Sigmoid colon (tissue), 7 donors: ENCODE measurements around the gene KRTDAP. TPM values are rescaled to one million over a fixed set of nuclear protein-coding genes. Genes with fewer than 3 reads are reported as not detected.
"Not testable (repeated sequence)": the region's sequence is repeated elsewhere in the genome, so short reads cannot be mapped to it uniquely, and the experiment has no call there.

ENCODE experiments used
- DNase-seq: peaks from one replicate; pipeline ENCODE4 v3.0.0-alpha.2; 2019
- H3K27ac ChIP-seq, 4 donors: fragments of 200-600 bp; sonication (generic); one replicate each; pipeline ENCODE4 v1.5.1; 2016 to 2019; ENCODE audit warnings: mild to moderate bottlenecking in 1 of 4
- H3K27me3 ChIP-seq, 3 donors: fragments of 200-600 bp; sonication (generic); one replicate each; pipeline ENCODE4 v1.5.1; 2019; ENCODE audit warnings: mild to moderate bottlenecking in 1 of 3
- H3K36me3 ChIP-seq, 4 donors: fragments of 200-600 bp; sonication (generic); one replicate each; pipeline ENCODE4 v1.5.1; 2016 to 2019
- H3K4me1 ChIP-seq, 4 donors: fragments of 200-600 bp; sonication (generic); one replicate each; pipeline ENCODE4 v1.5.1; 2017 to 2019
- H3K4me3 ChIP-seq, 4 donors: fragments of 200-600 bp; sonication (generic); one replicate each; pipeline ENCODE4 v1.5.1; 2017 to 2019; ENCODE audit warnings: mild to moderate bottlenecking in 2 of 4, moderate library complexity in 1 of 4
- H3K9me3 ChIP-seq, 4 donors: fragments of 200-600 bp in 3 of 4; sonication (generic) in 3 of 4; one replicate each; pipeline versions ENCODE4 v1.5.1 to v1.6.1; 2013 to 2019
- EP300 ChIP-seq, 4 donors: sonication (generic); formaldehyde crosslinking; IDR thresholded peaks; one replicate each; pipeline ENCODE4 v1.6.1; 2017; ENCODE audit warnings: antibody characterized with exemption in 4 of 4
- POLR2A ChIP-seq, 2 donors: fragments of 450-650 bp; IDR thresholded peaks; one replicate each; pipeline ENCODE4 v1.6.1; 2016; ENCODE audit warnings: antibody characterized with exemption in 2 of 2, mild to moderate bottlenecking in 2 of 2, moderate library complexity in 2 of 2
- POLR2AphosphoS5 ChIP-seq, 4 donors: sonication (generic); formaldehyde crosslinking; IDR thresholded peaks; one replicate each; pipeline ENCODE4 v1.6.1; 2017; ENCODE audit warnings: antibody characterized with exemption in 4 of 4
- WGBS, 2 donors: extraction: QIAGEN DNeasy Blood & Tissue Kit; methylation state at CpG; one replicate each; pipeline ENCODE4 v1.1.7; 2013; 5-methylcytosine and 5-hydroxymethylcytosine counted together
- intact Hi-C: fragments of 100-400 bp; cut with DNase I; formaldehyde crosslinking; loops from one replicate; pipeline ENCODE4 v1.15.1; 2023
- polyA plus RNA-seq, 3 donors: library from polyadenylated mRNA; stranded (reverse); fragments of 200-250 nt; gene quantifications; one replicate each; pipeline ENCODE4 v1.2.3, GENCODE V29; 2013
- total RNA-seq, 4 donors: library from RNA; depleted of rRNA; stranded (reverse); fragments of >200 nt; gene quantifications; one replicate each; pipeline ENCODE4 v1.1.0, GENCODE V29; 2016
- TF ChIP-seq, protein P1 (sequence below), 4 experiments: fragments of 450-650 bp in 3 of 4; fragments of 200-600 bp in 1 of 4; IDR thresholded peaks; one replicate each; pipeline ENCODE4 v1.5.1; 2016 to 2019; ENCODE audit warnings: antibody characterized with exemption in 4 of 4, mild to moderate bottlenecking in 3 of 4, moderate library complexity in 2 of 4
- donor health status: healthy with polysubstance abuse.
- donor health status: Bipolar disorder and iron deficiency.
- donor health status: healthy.

Gene KRTDAP
- total and polyA plus RNA-seq, 7 donors = not detected

GRCh38 chr19:35466259-35466658 is 24.0 kb downstream of the KRTDAP start:
- no peaks in the 10 kb centered on the region for H3K4me1 ChIP-seq
- H3K27ac ChIP-seq = no peak overlapping the region
- no peak overlapping the region for H3K4me3 ChIP-seq
- peaks cover 0 to 3% (median 0%) of the 10 kb centered on the region in 3 donors for H3K27me3 ChIP-seq
- WGBS, 2 donors = 92 to 95% methylated on average over 1 of the region's 1 CpG
- intact Hi-C loops = loop anchor here (10.0 kb wide), 1 partner anchor 111 kb away; the partner anchor contains the start of gene FFAR3
- DNase-seq = no peak
- H3K9me3 ChIP-seq = no peaks in the 10 kb centered on the region
- TF ChIP-seq EP300 (IDR thresholded peaks at IDR 0.05) = no peak
- TF ChIP-seq, protein P1, sequence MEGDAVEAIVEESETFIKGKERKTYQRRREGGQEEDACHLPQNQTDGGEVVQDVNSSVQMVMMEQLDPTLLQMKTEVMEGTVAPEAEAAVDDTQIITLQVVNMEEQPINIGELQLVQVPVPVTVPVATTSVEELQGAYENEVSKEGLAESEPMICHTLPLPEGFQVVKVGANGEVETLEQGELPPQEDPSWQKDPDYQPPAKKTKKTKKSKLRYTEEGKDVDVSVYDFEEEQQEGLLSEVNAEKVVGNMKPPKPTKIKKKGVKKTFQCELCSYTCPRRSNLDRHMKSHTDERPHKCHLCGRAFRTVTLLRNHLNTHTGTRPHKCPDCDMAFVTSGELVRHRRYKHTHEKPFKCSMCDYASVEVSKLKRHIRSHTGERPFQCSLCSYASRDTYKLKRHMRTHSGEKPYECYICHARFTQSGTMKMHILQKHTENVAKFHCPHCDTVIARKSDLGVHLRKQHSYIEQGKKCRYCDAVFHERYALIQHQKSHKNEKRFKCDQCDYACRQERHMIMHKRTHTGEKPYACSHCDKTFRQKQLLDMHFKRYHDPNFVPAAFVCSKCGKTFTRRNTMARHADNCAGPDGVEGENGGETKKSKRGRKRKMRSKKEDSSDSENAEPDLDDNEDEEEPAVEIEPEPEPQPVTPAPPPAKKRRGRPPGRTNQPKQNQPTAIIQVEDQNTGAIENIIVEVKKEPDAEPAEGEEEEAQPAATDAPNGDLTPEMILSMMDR (IDR thresholded peaks at IDR 0.05) = no peak
- no peak for TF ChIP-seq POLR2AphosphoS5 (IDR thresholded peaks at IDR 0.05)
- TF ChIP-seq POLR2A (IDR thresholded peaks at IDR 0.05) = no peak
- H3K36me3 ChIP-seq = no peaks in the 10 kb centered on the region

GRCh38 chr19:35462956-35463355 is 27.3 kb downstream of the KRTDAP start:
- peaks cover 0 to 16% (median 7%) of the 10 kb centered on the region in 4 donors for H3K4me1 ChIP-seq
- DNase-seq, H3K9me3 ChIP-seq, H3K27ac ChIP-seq, H3K36me3 ChIP-seq, H3K4me3 ChIP-seq, H3K27me3 ChIP-seq: not testable (repeated sequence)
- WGBS, 2 donors = 64 to 80% methylated on average over 7 of the region's 7 CpGs
- intact Hi-C loops = loop anchor here (10.0 kb wide), 1 partner anchor 108 kb away; the partner anchor contains the start of gene FFAR3

DNA sequence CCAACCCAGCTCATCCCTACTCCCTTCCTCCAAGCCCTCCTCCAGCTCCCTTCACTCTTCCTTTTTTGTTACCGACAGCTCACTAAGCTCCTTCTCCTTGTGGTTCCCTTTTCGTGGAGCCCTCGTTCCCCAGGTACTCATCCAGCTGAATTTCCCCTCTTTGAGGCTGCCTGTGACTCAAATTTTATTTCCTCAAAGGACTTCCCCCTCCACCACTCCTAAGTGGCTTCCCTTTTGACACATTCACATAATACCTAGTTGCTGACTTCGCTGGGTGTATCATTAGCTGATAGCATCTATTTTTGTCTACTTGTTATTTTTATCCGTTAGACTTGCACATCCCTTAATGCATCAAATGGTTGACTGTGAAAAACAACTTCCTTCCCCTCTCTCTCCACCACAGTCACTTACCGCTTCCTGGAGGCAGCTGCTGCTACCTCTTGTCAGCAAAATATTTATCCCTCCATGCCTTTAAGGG is 27.7 kb downstream of the KRTDAP start:
- TF ChIP-seq POLR2AphosphoS5 (IDR thresholded peaks at IDR 0.05) (peak in 1 of 4 donors; percentile 37), POLR2A (IDR thresholded peaks at IDR 0.05) (no peak)
- no peaks in the 10 kb centered on the region for H3K36me3 ChIP-seq
- no peak overlapping the region for H3K4me3 ChIP-seq
- H3K4me1 ChIP-seq = peaks cover 0 to 16% (median 7%) of the 10 kb centered on the region in 4 donors
- WGBS, 2 donors = 22 to 47% methylated on average over 6 of the region's 6 CpGs
- H3K9me3 ChIP-seq = no peaks in the 10 kb centered on the region
- intact Hi-C loops = loop anchor here (10.0 kb wide), 1 partner anchor 108 kb away; the partner anchor contains the start of gene FFAR3
- no peaks in the 10 kb centered on the region for H3K27me3 ChIP-seq
- DNase-seq = no peak
- H3K27ac ChIP-seq = no peak overlapping the region

GRCh38 chr19:35461788-35462187 is 28.5 kb downstream of the KRTDAP start:
- H3K4me3 ChIP-seq, H3K27me3 ChIP-seq, H3K27ac ChIP-seq, H3K9me3 ChIP-seq, DNase-seq, H3K36me3 ChIP-seq: not testable (repeated sequence)
- peaks cover 0 to 16% (median 7%) of the 10 kb centered on the region in 4 donors for H3K4me1 ChIP-seq
- intact Hi-C loops = loop anchor here (10.0 kb wide), 1 partner anchor 107 kb away; the partner anchor contains the start of gene FFAR3

DNA sequence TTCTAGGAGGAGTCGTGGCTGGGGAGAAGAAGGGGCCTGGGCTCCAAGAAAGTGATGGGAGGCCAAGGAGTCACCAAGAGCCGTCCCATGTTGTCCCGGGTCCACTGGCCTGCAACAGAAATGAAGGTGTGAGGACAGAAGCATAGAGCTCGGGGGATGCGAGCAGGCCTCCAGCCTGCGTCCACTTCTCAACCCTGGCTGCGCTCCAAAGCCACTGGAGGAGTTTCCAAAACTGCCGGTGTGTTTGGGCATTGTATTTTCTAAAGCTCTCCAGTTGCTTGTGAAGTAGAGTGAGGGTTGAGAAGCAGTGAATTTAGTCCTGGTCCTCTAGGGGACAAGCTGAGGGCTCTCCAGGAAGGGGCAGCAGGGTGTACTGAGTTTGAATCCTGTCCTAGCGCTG is 29.2 kb downstream of the KRTDAP start:
- WGBS, 2 donors = 82 to 86% methylated on average over 9 of the region's 9 CpGs

DNA sequence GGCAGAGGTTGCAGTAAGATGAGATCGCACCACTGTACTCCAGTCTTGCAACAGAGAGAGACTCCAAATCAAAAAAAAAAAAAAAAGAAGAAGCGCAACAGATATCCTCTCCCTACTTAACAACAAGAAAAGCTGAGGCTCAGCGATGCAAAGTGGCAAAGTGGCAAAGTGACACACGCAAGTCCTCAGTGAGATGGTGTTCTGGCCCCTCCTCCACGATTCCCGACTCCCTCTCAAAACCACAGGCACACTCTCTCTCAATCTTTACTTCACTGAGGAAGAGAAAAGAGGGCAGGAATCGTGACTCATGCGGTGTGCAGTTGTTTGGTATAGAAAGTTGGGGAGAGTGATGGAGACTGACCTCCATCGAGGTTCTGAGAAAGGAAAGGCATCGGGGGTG is 29.7 kb downstream of the KRTDAP start:
- DNase-seq = no peak
- Histone ChIP-seq H3K27me3 (no peaks in the 10 kb centered on the region), H3K9me3 (no peaks in the 10 kb centered on the region), H3K4me3 (no peak overlapping the region), H3K27ac (no peak overlapping the region), H3K4me1 (peaks cover 0 to 16% (median 7%) of the 10 kb centered on the region in 4 donors), H3K36me3 (no peaks in the 10 kb centered on the region)
- no peak for TF ChIP-seq POLR2AphosphoS5 (IDR thresholded peaks at IDR 0.05)
- TF ChIP-seq, protein P1 (IDR thresholded peaks at IDR 0.05) = no peak
- no peak for TF ChIP-seq EP300 (IDR thresholded peaks at IDR 0.05)
- TF ChIP-seq POLR2A (IDR thresholded peaks at IDR 0.05) = no peak
- WGBS, 2 donors = 80 to 84% methylated on average over 10 of the region's 10 CpGs
- intact Hi-C loops = loop anchor here (10.0 kb wide), 1 partner anchor 106 kb away; the partner anchor contains the start of gene FFAR3

More for the DNA sequence above, 29.2 kb downstream of the KRTDAP start:
- Histone ChIP-seq H3K9me3 (no peaks in the 10 kb centered on the region), H3K4me3 (no peak overlapping the region), H3K4me1 (peaks cover 0 to 16% (median 7%) of the 10 kb centered on the region in 4 donors), H3K36me3 (no peaks in the 10 kb centered on the region), H3K27me3 (no peaks in the 10 kb centered on the region), H3K27ac (no peak overlapping the region)
- DNase-seq = no peak
- TF ChIP-seq POLR2AphosphoS5 (IDR thresholded peaks at IDR 0.05) (no peak), EP300 (IDR thresholded peaks at IDR 0.05) (no peak), POLR2A (IDR thresholded peaks at IDR 0.05) (no peak)
- TF ChIP-seq, protein P1 (IDR thresholded peaks at IDR 0.05) = no peak
- intact Hi-C loops = loop anchor here (10.0 kb wide), 1 partner anchor 106 kb away; the partner anchor contains the start of gene FFAR3
